ENCODE measurements around the gene MYO19.
"Not testable (repeated sequence)": the region's sequence is repeated elsewhere in the genome, so short reads cannot be mapped to it uniquely, and the experiment has no call there.

Gene MYO19

GRCh38 chr17:36510636-36511035 lies 24.0 kb downstream of the MYO19 start:
- TF ChIP-seq, protein P1, sequence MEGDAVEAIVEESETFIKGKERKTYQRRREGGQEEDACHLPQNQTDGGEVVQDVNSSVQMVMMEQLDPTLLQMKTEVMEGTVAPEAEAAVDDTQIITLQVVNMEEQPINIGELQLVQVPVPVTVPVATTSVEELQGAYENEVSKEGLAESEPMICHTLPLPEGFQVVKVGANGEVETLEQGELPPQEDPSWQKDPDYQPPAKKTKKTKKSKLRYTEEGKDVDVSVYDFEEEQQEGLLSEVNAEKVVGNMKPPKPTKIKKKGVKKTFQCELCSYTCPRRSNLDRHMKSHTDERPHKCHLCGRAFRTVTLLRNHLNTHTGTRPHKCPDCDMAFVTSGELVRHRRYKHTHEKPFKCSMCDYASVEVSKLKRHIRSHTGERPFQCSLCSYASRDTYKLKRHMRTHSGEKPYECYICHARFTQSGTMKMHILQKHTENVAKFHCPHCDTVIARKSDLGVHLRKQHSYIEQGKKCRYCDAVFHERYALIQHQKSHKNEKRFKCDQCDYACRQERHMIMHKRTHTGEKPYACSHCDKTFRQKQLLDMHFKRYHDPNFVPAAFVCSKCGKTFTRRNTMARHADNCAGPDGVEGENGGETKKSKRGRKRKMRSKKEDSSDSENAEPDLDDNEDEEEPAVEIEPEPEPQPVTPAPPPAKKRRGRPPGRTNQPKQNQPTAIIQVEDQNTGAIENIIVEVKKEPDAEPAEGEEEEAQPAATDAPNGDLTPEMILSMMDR (IDR thresholded peaks at IDR 0.05; ENCODE audit: control extremely low read depth, extremely low read depth, low read depth, missing control alignments): no peak
- ChIA-PET CTCF (no interaction called here), POLR2A (no interaction called here)
- no peak for DNase-seq (ENCODE audit: extremely low spot score)

DNA sequence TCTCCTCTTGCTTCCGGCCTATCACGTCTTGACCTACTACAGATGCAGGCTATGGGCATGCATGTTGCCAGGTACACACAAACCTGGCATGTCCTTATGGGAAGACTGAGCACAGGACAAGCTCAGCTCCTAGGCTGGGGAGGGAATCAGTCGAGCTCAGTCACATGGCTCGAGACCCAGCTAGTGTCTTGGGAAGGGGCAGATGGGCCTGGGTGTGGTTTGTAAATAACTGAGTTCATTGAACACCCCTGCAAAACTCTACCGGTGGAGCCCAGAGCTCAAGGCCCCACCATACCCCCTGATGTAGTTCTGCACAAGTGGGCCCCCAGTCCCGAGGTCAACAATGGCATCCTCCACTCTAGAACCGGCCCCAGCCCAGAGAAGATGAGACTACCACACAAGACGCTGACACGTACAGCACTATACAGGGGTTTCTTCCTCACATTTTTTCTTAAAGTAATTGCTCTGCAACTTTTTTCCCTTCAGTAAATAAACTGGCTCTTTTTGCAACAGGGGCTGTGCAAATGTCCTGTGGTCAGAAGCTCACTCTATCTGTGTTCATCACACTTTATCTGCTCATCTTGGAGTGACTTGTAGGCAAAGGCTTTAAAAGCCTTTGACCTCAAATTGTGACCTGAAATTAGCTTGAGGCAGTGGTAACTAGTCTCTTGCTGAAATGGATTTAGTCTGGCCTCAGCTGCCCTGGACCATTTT lies 25.2 kb downstream of the MYO19 start:
- CTCF ChIA-PET: no interaction called here
- POLR2A ChIA-PET: no interaction called here
- DNase-seq (ENCODE audit: extremely low spot score): no peak
- TF ChIP-seq, protein P1 (IDR thresholded peaks at IDR 0.05; ENCODE audit: control extremely low read depth, extremely low read depth, low read depth, missing control alignments): no peak

GRCh38 chr17:36508439-36508838 lies 26.2 kb downstream of the MYO19 start:
- CTCF ChIA-PET; DNase-seq (ENCODE audit: extremely low spot score); POLR2A ChIA-PET: not testable (repeated sequence)

- DNase-seq (ENCODE audit: extremely low spot score): no peak
- ChIA-PET POLR2A (no interaction called here), CTCF (interaction anchor here (1.2 kb wide), 1 partner anchor 9 kb away, joined by 3 read pairs; no protein-coding TSS in a partner anchor)
- TF ChIP-seq, protein P1 (IDR thresholded peaks at IDR 0.05; ENCODE audit: control extremely low read depth, extremely low read depth, low read depth, missing control alignments): no peak
Measured at GRCh38 chr17:36507266-36507665, 27.4 kb downstream of the MYO19 start.

- POLR2A ChIA-PET: no interaction called here
Measured at GRCh38 chr17:36506831-36507230, 27.8 kb downstream of the MYO19 start.

GRCh38 chr17:36506249-36506826 lies 28.3 kb downstream of the MYO19 start:
- POLR2A ChIA-PET: no interaction called here
- CTCF ChIA-PET: interaction anchor here (1.1 kb wide), 1 partner anchor 8 kb away, joined by 3 read pairs; no protein-coding TSS in a partner anchor
- TF ChIP-seq, protein P1 (IDR thresholded peaks at IDR 0.05; ENCODE audit: control extremely low read depth, extremely low read depth, low read depth, missing control alignments): no peak
- DNase-seq (ENCODE audit: extremely low spot score): no peak

More at GRCh38 chr17:36506831-36507230, 27.8 kb downstream of the MYO19 start:
- TF ChIP-seq, protein P1 (IDR thresholded peaks at IDR 0.05; ENCODE audit: control extremely low read depth, extremely low read depth, low read depth, missing control alignments): no peak
- no peak for DNase-seq (ENCODE audit: extremely low spot score)
- CTCF ChIA-PET: interaction anchor here (1.2 kb wide), 1 partner anchor 9 kb away, joined by 3 read pairs; no protein-coding TSS in a partner anchor

- POLR2A ChIA-PET: no interaction called here
- TF ChIP-seq, protein P1 (IDR thresholded peaks at IDR 0.05; ENCODE audit: control extremely low read depth, extremely low read depth, low read depth, missing control alignments): no peak
- CTCF ChIA-PET: interaction anchor here (1.0 to 1.1 kb wide), 2 partner anchors 9 to 98 kb away, joined by 3 read pairs; no protein-coding TSS in a partner anchor
- DNase-seq (ENCODE audit: extremely low spot score): no peak
Measured at GRCh38 chr17:36505171-36505570, 29.5 kb downstream of the MYO19 start.

Measured in GM10248 (cell line).